ENCODE data around the gene GHRHR. TPM values are rescaled to one million over a fixed set of nuclear protein-coding genes. Genes with fewer than 3 reads are reported as not detected.
A peak's percentile ranks its signal among the peaks of the same experiment; 100 is the strongest.

GHRHR gene
- total RNA-seq: under 1 TPM in 1 of 2 donors, not detected in 1; 0.77 TPM
- under 1 TPM; 0.38 to 0.77 TPM for polyA plus RNA-seq
- long read RNA-seq, donor 1: 0 reads
- long read RNA-seq, donor 2: 0 reads
- long read RNA-seq, donor 3: 0 reads
- long read RNA-seq, donor 4: 0 reads
- long read RNA-seq, donor 5: 0 reads

GRCh38 chr7:30963842-30964241 is at the start of gene GHRHR:
GHRHR (plus strand) TSS chr7:30963953; CDS start chr7:30964069, 116 bp downstream.
- DNase-seq: no peak
- no peaks in the 10 kb centered on the region for H3K4me1 ChIP-seq (ENCODE audit: control insufficient read depth in 5 of 5, insufficient read depth in 5 of 5, low read length in 5 of 5)

GRCh38 chr7:30914596-30914995 is 49.2 kb upstream of the GHRHR start:
- peak; percentile 20 for ATAC-seq (ENCODE audit: insufficient read depth, low FRiP score)

More at GRCh38 chr7:30963842-30964241, at the start of gene GHRHR:
- Histone ChIP-seq H3K4me3 (no peak within 1 kb of the TSS), H3K9me3 (ENCODE audit: control insufficient read depth in 4 of 4, insufficient read depth in 3 of 4, low read length in 3 of 4) (no peaks in the 10 kb centered on the region), H3K27ac (ENCODE audit: low read depth in 1 of 2, low read length in 1 of 2) (no peak within 1 kb of the TSS), H3K27me3 (ENCODE audit: control insufficient read depth in 3 of 3, insufficient read depth in 3 of 3, low read length in 2 of 3) (no peaks in the 10 kb centered on the region), H3K9ac (ENCODE audit: insufficient read depth in 1 of 2, low read length in 2 of 2) (no peak within 1 kb of the TSS), H3K36me3 (ENCODE audit: control insufficient read depth in 4 of 4, insufficient read depth in 4 of 4, low read length in 4 of 4) (no peaks in the 10 kb centered on the region)
- ATAC-seq (ENCODE audit: insufficient read depth, low FRiP score): no peak
- WGBS, 2 donors: 87 to 91% methylated on average over 11 of the region's 11 CpGs
- TF ChIP-seq CTCF (IDR thresholded peaks at IDR 0.05; ENCODE audit: control extremely low read depth, extremely low read depth): no peak

GRCh38 chr7:30915005-30915601 is 48.6 kb upstream of the GHRHR start:
- H3K36me3 ChIP-seq (ENCODE audit: control insufficient read depth in 4 of 4, insufficient read depth in 4 of 4, low read length in 4 of 4): peaks cover 0 to 3% (median 0%) of the 10 kb centered on the region in 4 donors
- no peak for ATAC-seq (ENCODE audit: insufficient read depth, low FRiP score)
- H3K4me1 ChIP-seq (ENCODE audit: control insufficient read depth in 5 of 5, insufficient read depth in 5 of 5, low read length in 5 of 5): peaks cover 3 to 45% (median 22%) of the 10 kb centered on the region in 5 donors
- H3K9ac ChIP-seq (ENCODE audit: insufficient read depth in 1 of 2, low read length in 2 of 2): no peak overlapping the region
- TF ChIP-seq CTCF (IDR thresholded peaks at IDR 0.05; ENCODE audit: control extremely low read depth, extremely low read depth): no peak
- peak overlapping the region; percentile 48 for H3K4me3 ChIP-seq
- H3K27me3 ChIP-seq (ENCODE audit: control insufficient read depth in 3 of 3, insufficient read depth in 3 of 3, low read length in 2 of 3): no peaks in the 10 kb centered on the region
- WGBS, 2 donors: 53 to 72% methylated on average over 11 of the region's 11 CpGs
- no peaks in the 10 kb centered on the region for H3K9me3 ChIP-seq (ENCODE audit: control insufficient read depth in 4 of 4, insufficient read depth in 3 of 4, low read length in 3 of 4)
- peak overlapping the region; percentile 26 to 42 for H3K27ac ChIP-seq (ENCODE audit: low read depth in 1 of 2, low read length in 1 of 2)
- no peak for DNase-seq

More at GRCh38 chr7:30914596-30914995, 49.2 kb upstream of the GHRHR start:
- Histone ChIP-seq H3K9me3 (ENCODE audit: control insufficient read depth in 4 of 4, insufficient read depth in 3 of 4, low read length in 3 of 4) (no peaks in the 10 kb centered on the region), H3K27me3 (ENCODE audit: control insufficient read depth in 3 of 3, insufficient read depth in 3 of 3, low read length in 2 of 3) (no peaks in the 10 kb centered on the region), H3K4me1 (ENCODE audit: control insufficient read depth in 5 of 5, insufficient read depth in 5 of 5, low read length in 5 of 5) (peaks cover 3 to 46% (median 21%) of the 10 kb centered on the region in 5 donors), H3K9ac (ENCODE audit: insufficient read depth in 1 of 2, low read length in 2 of 2) (no peak overlapping the region), H3K4me3 (peak overlapping the region; percentile 48), H3K27ac (ENCODE audit: low read depth in 1 of 2, low read length in 1 of 2) (peak overlapping the region; percentile 26 to 65), H3K36me3 (ENCODE audit: control insufficient read depth in 4 of 4, insufficient read depth in 4 of 4, low read length in 4 of 4) (peaks cover 0 to 3% (median 0%) of the 10 kb centered on the region in 4 donors)
- WGBS, 2 donors: 44 to 59% methylated on average over 4 of the region's 4 CpGs
- no peak for DNase-seq
- no peak for TF ChIP-seq CTCF (IDR thresholded peaks at IDR 0.05; ENCODE audit: control extremely low read depth, extremely low read depth)

Measured in lung (tissue), 16 donors.